GM12878 (cell line): Measurements from ENCODE around the gene MDN1. TPM values are rescaled to one million over a fixed set of nuclear protein-coding genes. Genes with fewer than 3 reads are reported as not detected.

Experiments used
- ATAC-seq: fragments of 200-7000 bp; cut with Tn5 transposase; 3 replicates; pipeline ENCODE4 v1.9.1; 2020; ENCODE audit warnings: mild to moderate bottlenecking, moderate library complexity
- BruUV-seq: library from RNA; stranded (reverse); fragments of 400-500 nt; replicated peaks from 2 replicates; lab custom pipeline; 2021; lab: Mats Ljungman, UMichigan
- CTCF ChIA-PET: fragments of 300-600 bp; sonication (Branson Sonifier 250); formaldehyde crosslinking; extraction: SDS; loops from one replicate; lab custom pipeline; 2021; ENCODE audit warnings: inconsistent platforms; lab: Yijun Ruan, JAX
- POLR2A ChIA-PET: fragments of 350-600 bp; formaldehyde crosslinking; extraction: SDS; loops from one replicate; lab custom pipeline; 2021; ENCODE audit warnings: inconsistent platforms; lab: Charles Lee
- RAD21 ChIA-PET: fragments of 300-600 bp; sonication (Branson Sonifier 250); formaldehyde crosslinking; loops from one replicate; lab custom pipeline; 2023; ENCODE audit warnings: antibody characterized with exemption; ENCODE audit not compliant: unreplicated experiment; lab: Charles Lee
- SMC1A ChIA-PET: fragments of 300-600 bp; sonication (Branson Sonifier 250); formaldehyde crosslinking; loops from one replicate; lab custom pipeline; 2023; ENCODE audit not compliant: unreplicated experiment, uncharacterized antibody; lab: Charles Lee
- DNase-seq: peaks from one replicate; pipeline ENCODE4 v3.0.0-alpha.2; 2011; ENCODE audit warnings: low read depth, low spot score
- FAIRE-seq: peaks from 3 replicates; lab custom pipeline; 2011; peaks lifted over from hg19 to GRCh38; lab: Jason Lieb, UNC
- H2AFZ ChIP-seq: 2 replicates; pipeline ENCODE4 v1.6.0; 2011; ENCODE audit warnings: low read depth, low read length, control low read depth; ENCODE audit not compliant: control insufficient read depth
- H3K27ac ChIP-seq: 2 replicates; pipeline ENCODE4 v1.5.1; 2011; ENCODE audit warnings: control low read depth; ENCODE audit not compliant: control insufficient read depth, insufficient read depth
- H3K27me3 ChIP-seq, 2 experiments: replicated peaks in 1 of 2; 2 replicates each; pipeline versions ENCODE4 v1.6.0 to v1.6.1; 2011; ENCODE audit warnings: low read length in 1 of 2; ENCODE audit not compliant: control insufficient read depth in 2 of 2, insufficient read depth in 2 of 2
- H3K36me3 ChIP-seq, 2 experiments: 2 replicates each; pipeline ENCODE4 v1.5.1; 2011; ENCODE audit warnings: low read length in 1 of 2; ENCODE audit not compliant: control insufficient read depth in 2 of 2, insufficient read depth in 2 of 2
- H3K4me1 ChIP-seq: 2 replicates; pipeline ENCODE4 v1.6.1; 2011; ENCODE audit warnings: mild to moderate bottlenecking, low read length, moderate library complexity, mixed read lengths; ENCODE audit not compliant: control insufficient read depth, insufficient read depth
- H3K4me2 ChIP-seq: 2 replicates; pipeline ENCODE4 v1.6.0; 2011; ENCODE audit warnings: control low read depth; ENCODE audit not compliant: control insufficient read depth, insufficient read depth
- H3K4me3 ChIP-seq: fragments of 200-600 bp; sonication (generic); 2 replicates; pipeline ENCODE4 v1.5.1; 2016
- H3K79me2 ChIP-seq: 2 replicates; pipeline ENCODE4 v1.6.0; 2011; ENCODE audit warnings: low read length; ENCODE audit not compliant: control insufficient read depth, insufficient read depth
- H3K9ac ChIP-seq: 2 replicates; pipeline ENCODE4 v1.8.0; 2011; ENCODE audit warnings: low read length, control low read depth, mixed read lengths; ENCODE audit not compliant: control insufficient read depth, insufficient read depth
- H3K9me3 ChIP-seq: replicated peaks from 3 replicates; pipeline ENCODE4 v1.5.1; 2011; ENCODE audit warnings: mild to moderate bottlenecking, low read length; ENCODE audit not compliant: control insufficient read depth, insufficient read depth
- H4K20me1 ChIP-seq: 2 replicates; pipeline ENCODE4 v1.6.0; 2011; ENCODE audit not compliant: control insufficient read depth, insufficient read depth
- CHD2 ChIP-seq: IDR thresholded peaks from 2 replicates; pipeline ENCODE4 v1.6.1; 2011; ENCODE audit warnings: low read depth, low read length, improper control_type of control experiment, borderline replicate concordance
- CREB1 ChIP-seq: IDR thresholded peaks from 2 replicates; pipeline ENCODE4 v1.6.1; 2012; ENCODE audit warnings: low read depth, mild to moderate bottlenecking, inconsistent platforms
- CUX1 ChIP-seq: IDR thresholded peaks from 2 replicates; pipeline ENCODE4 v1.6.1; 2012; ENCODE audit warnings: improper control_type of control experiment, low read depth, low read length; ENCODE audit not compliant: insufficient replicate concordance
- DPF2 ChIP-seq: fragments of 450-650 bp; IDR thresholded peaks from 2 replicates; pipeline ENCODE4 v1.6.1; 2017; ENCODE audit warnings: mild to moderate bottlenecking
- ELK1 ChIP-seq: IDR thresholded peaks from 2 replicates; pipeline ENCODE4 v1.6.1; 2012; ENCODE audit warnings: low read depth, low read length, improper control_type of control experiment
- HDAC6 ChIP-seq: fragments of 200-600 bp; sonication (generic); IDR thresholded peaks from one replicate; pipeline ENCODE4 v1.8.0; 2017; ENCODE audit warnings: antibody characterized with exemption; ENCODE audit not compliant: unreplicated experiment
- KDM1A ChIP-seq: fragments of 200-600 bp; sonication (generic); IDR thresholded peaks from 2 replicates; pipeline ENCODE4 v1.6.1; 2016; ENCODE audit warnings: borderline replicate concordance
- NKRF ChIP-seq: fragments of 450-650 bp; conservative IDR thresholded peaks from 2 replicates; pipeline ENCODE4 v1.6.1; 2017; ENCODE audit warnings: mild to moderate bottlenecking, moderate library complexity
- POLR2AphosphoS5 ChIP-seq: IDR thresholded peaks from 2 replicates; pipeline ENCODE4 v1.6.1; 2011; ENCODE audit warnings: mild to moderate bottlenecking, low read length, inconsistent platforms
- RFX5 ChIP-seq: IDR thresholded peaks from 2 replicates; pipeline ENCODE4 v1.6.1; 2011; ENCODE audit warnings: low read depth, low read length, improper control_type of control experiment
- SREBF1 ChIP-seq: IDR thresholded peaks from 2 replicates; pipeline ENCODE4 v1.6.1; 2012; ENCODE audit warnings: mild to moderate bottlenecking, low read length
- SREBF2 ChIP-seq: IDR thresholded peaks from 2 replicates; pipeline ENCODE4 v1.6.1; 2012; ENCODE audit warnings: mild to moderate bottlenecking, low read length
- ZNF274 ChIP-seq: IDR thresholded peaks from one replicate; pipeline ENCODE4 v1.8.0; 2011; ENCODE audit not compliant: insufficient read length, insufficient read depth
- WGBS: methylation state at CpG from one replicate; pipeline ENCODE4 v1.1.6; 2016; ENCODE audit warnings: low lambda C conversion rate; ENCODE audit not compliant: insufficient replicate concordance, insufficient coverage; ENCODE audit errors: missing lambda C conversion rate; 5-methylcytosine and 5-hydroxymethylcytosine counted together
- in situ Hi-C: fragments of 300-500 bp; cut with MboI; formaldehyde crosslinking; loops from 9 replicates; pipeline ENCODE4 v1.14.3; 2018; ENCODE audit warnings: mixed read lengths
- intact Hi-C: fragments of 100-400 bp; cut with micrococcal nuclease; formaldehyde crosslinking; loops from one replicate; pipeline ENCODE4 v1.14.2; 2022; ENCODE audit not compliant: unreplicated experiment
- polyA plus RNA-seq, 11 experiments: library from polyadenylated mRNA; depleted of rRNA in 4 of 11; unstranded in 6 of 11; stranded (reverse) in 5 of 11; fragments of >200 nt; fragmentation: Nextera tagmentation in 4 of 11; fragmentation: Illumina TruSeq in 1 of 11; extraction: Ambion mirVana in 4 of 11; extraction: Trizol in 1 of 11; gene quantifications; 1 replicate in 1 of 11; 2 replicates in 10 of 11; pipeline versions ENCODE4 v1.2.1 to v1.2.3, GENCODE V29; 2011 to 2016; ENCODE audit warnings: inconsistent platforms in 2 of 11, missing spikeins in 2 of 11, low read depth in 1 of 11
- total RNA-seq, 4 experiments: library from RNA; depleted of rRNA in 3 of 4; stranded (reverse); fragments of >200 nt in 3 of 4; fragmentation: Illumina TruSeq in 1 of 4; extraction: Trizol in 1 of 4; gene quantifications; 2 replicates each; pipeline versions ENCODE4 v1.2.1 to v1.2.3, GENCODE V29; 2013 to 2021

Gene MDN1
- total and polyA plus RNA-seq, 10 of the 15 experiments (the other 5 are each of a cell fraction or from before 2014, with no cell fraction given) = 14.3 to 50.1 (median 22.1) TPM

- Histone ChIP-seq H3K9me3 (no peaks in the 10 kb centered on the region), H4K20me1 (no peaks in the 10 kb centered on the region), H3K36me3 (peaks cover 13 to 33% of the 10 kb centered on the region in 2 experiments), H3K4me3 (no peak overlapping the region), H3K4me1 (no peaks in the 10 kb centered on the region), H3K27ac (no peak overlapping the region), H3K4me2 (no peak overlapping the region), H3K27me3 (no peaks in the 10 kb centered on the region), H3K79me2 (no peaks in the 10 kb centered on the region), H3K9ac (no peak overlapping the region), H2AFZ (no peak overlapping the region)
- intact Hi-C loops (no loop called here), in situ Hi-C loops (no loop called here)
- ATAC-seq (no peak), FAIRE-seq (no peak), DNase-seq (no peak)
- POLR2A ChIA-PET = no interaction called here
- 98% methylated on average over 7 of the region's 7 CpGs for WGBS
- CTCF ChIA-PET = no interaction called here
- BruUV-seq = no TSS peak
- SMC1A ChIA-PET = interaction anchor here (0.9 kb wide), 1 partner anchor 9 kb away, joined by 3 read pairs; no protein-coding TSS in a partner anchor
- no peak for TF ChIP-seq SREBF2
- TF ChIP-seq CREB1 = no peak
- TF ChIP-seq POLR2AphosphoS5 = no peak
- no peak for TF ChIP-seq NKRF
- no peak for TF ChIP-seq ZNF274
- no peak for TF ChIP-seq ELK1
- TF ChIP-seq CUX1 = no peak
- no peak for TF ChIP-seq KDM1A
- TF ChIP-seq HDAC6 = no peak
- no peak for TF ChIP-seq DPF2
- TF ChIP-seq SREBF1 = no peak
- TF ChIP-seq RFX5 = no peak
- TF ChIP-seq CHD2 = no peak
- RAD21 ChIA-PET = no interaction called here
Observed at GRCh38 chr6:89670935-89671565, 148.5 kb downstream of the MDN1 start.
